H9 (cell line): ENCODE measurements around the gene ANKS1B. TPM values are rescaled to one million over a fixed set of nuclear protein-coding genes. Genes with fewer than 3 reads are reported as not detected.

Experiments used
- DNase-seq: peaks from one replicate; pipeline ENCODE4 v3.0.0-alpha.2; 2017
- H2AFZ ChIP-seq: one replicate; pipeline ENCODE4 v1.6.1; 2013; ENCODE audit warnings: mild to moderate bottlenecking, low read length, control low read depth, moderate library complexity
- H2AK5ac ChIP-seq: 2 replicates; pipeline ENCODE4 v1.6.1; 2013; ENCODE audit warnings: low read length, control low read depth, mixed read lengths; ENCODE audit not compliant: insufficient read length
- H2BK120ac ChIP-seq: one replicate; pipeline ENCODE4 v1.6.1; 2013; ENCODE audit warnings: low read depth, mild to moderate bottlenecking, low read length, control low read depth, inconsistent platforms; ENCODE audit not compliant: poor library complexity, severe bottlenecking
- H2BK12ac ChIP-seq: 2 replicates; pipeline ENCODE4 v1.6.1; 2013; ENCODE audit warnings: low read length, control low read depth, mixed read lengths, low read depth; ENCODE audit not compliant: insufficient read length
- H2BK15ac ChIP-seq: 2 replicates; pipeline ENCODE4 v1.6.1; 2013; ENCODE audit warnings: low read depth, low read length, control low read depth
- H2BK20ac ChIP-seq: one replicate; pipeline ENCODE4 v1.6.1; 2013; ENCODE audit warnings: low read depth, mild to moderate bottlenecking, low read length, control low read depth, inconsistent platforms; ENCODE audit not compliant: poor library complexity, severe bottlenecking
- H2BK5ac ChIP-seq: 2 replicates; pipeline ENCODE4 v1.6.1; 2013; ENCODE audit warnings: low read length, control low read depth, mixed read lengths; ENCODE audit not compliant: insufficient read length
- H3K14ac ChIP-seq: 2 replicates; pipeline ENCODE4 v1.6.1; 2013; ENCODE audit warnings: low read length, control low read depth; ENCODE audit not compliant: insufficient read depth
- H3K18ac ChIP-seq: 2 replicates; pipeline ENCODE4 v1.6.1; 2013; ENCODE audit warnings: low read depth, mild to moderate bottlenecking, mixed read lengths, low read length, control low read depth; ENCODE audit not compliant: insufficient read length
- H3K23ac ChIP-seq: 2 replicates; pipeline ENCODE4 v1.6.1; 2013; ENCODE audit warnings: low read length, control low read depth, mixed read lengths, low read depth; ENCODE audit not compliant: insufficient read length
- H3K23me2 ChIP-seq: 2 replicates; pipeline ENCODE4 v1.6.1; 2013; ENCODE audit warnings: low read depth, mild to moderate bottlenecking, mixed read lengths, low read length, control low read depth; ENCODE audit not compliant: insufficient read length, poor library complexity, severe bottlenecking
- H3K27ac ChIP-seq: 2 replicates; pipeline ENCODE4 v1.5.1; 2013; ENCODE audit warnings: low read length, control low read depth, mixed read lengths, low read depth; ENCODE audit not compliant: insufficient read length
- H3K27me3 ChIP-seq: 2 replicates; pipeline ENCODE4 v1.6.1; 2013; ENCODE audit warnings: low read length, control low read depth, inconsistent platforms; ENCODE audit not compliant: insufficient read depth
- H3K4ac ChIP-seq: 2 replicates; pipeline ENCODE4 v1.6.1; 2013; ENCODE audit warnings: low read depth, mild to moderate bottlenecking, control low read depth, inconsistent platforms, low read length, moderate library complexity
- H3K4me1 ChIP-seq: 2 replicates; pipeline ENCODE4 v1.6.1; 2013; ENCODE audit warnings: low read length, control low read depth, inconsistent platforms; ENCODE audit not compliant: insufficient read depth
- H3K4me2 ChIP-seq: 2 replicates; pipeline ENCODE4 v1.6.1; 2013; ENCODE audit warnings: low read length, control low read depth, mixed read lengths; ENCODE audit not compliant: insufficient read length, insufficient read depth
- H3K56ac ChIP-seq: 2 replicates; pipeline ENCODE4 v1.6.1; 2013; ENCODE audit warnings: low read depth, mild to moderate bottlenecking, mixed read lengths, low read length, control low read depth; ENCODE audit not compliant: insufficient read length
- H3K79me1 ChIP-seq: 2 replicates; pipeline ENCODE4 v1.6.1; 2013; ENCODE audit warnings: low read depth, mild to moderate bottlenecking, moderate library complexity, low read length, control low read depth, inconsistent platforms; ENCODE audit not compliant: insufficient read depth, poor library complexity, severe bottlenecking
- H3K79me2 ChIP-seq: 2 replicates; pipeline ENCODE4 v1.6.1; 2013; ENCODE audit warnings: low read length, control low read depth, inconsistent platforms; ENCODE audit not compliant: insufficient read depth
- H3K9ac ChIP-seq: 2 replicates; pipeline ENCODE4 v1.6.1; 2013; ENCODE audit warnings: low read length, control low read depth, mixed read lengths; ENCODE audit not compliant: insufficient read length; ENCODE audit errors: extremely low read depth
- H3K9me3 ChIP-seq: one replicate; pipeline ENCODE4 v1.6.1; 2013; ENCODE audit warnings: low read depth, low read length, inconsistent platforms; ENCODE audit not compliant: control insufficient read depth
- H3T11ph ChIP-seq: one replicate; pipeline ENCODE4 v1.6.1; 2013; ENCODE audit warnings: mild to moderate bottlenecking, low read length, control low read depth, inconsistent platforms
- H4K20me1 ChIP-seq: one replicate; pipeline ENCODE4 v1.6.1; 2013; ENCODE audit not compliant: control insufficient read depth, insufficient read length, insufficient read depth
- H4K5ac ChIP-seq: 2 replicates; pipeline ENCODE4 v1.6.1; 2013; ENCODE audit warnings: low read depth, mild to moderate bottlenecking, mixed read lengths, low read length, control low read depth; ENCODE audit not compliant: insufficient read length
- H4K8ac ChIP-seq: replicated peaks from 2 replicates; pipeline ENCODE4 v1.6.1; 2013; ENCODE audit warnings: low read length, control low read depth, mixed read lengths, low read depth; ENCODE audit not compliant: insufficient read length
- H4K91ac ChIP-seq: 2 replicates; pipeline ENCODE4 v1.6.1; 2013; ENCODE audit warnings: low read depth, mild to moderate bottlenecking, moderate library complexity, mixed read lengths, low read length, control low read depth; ENCODE audit not compliant: insufficient read length
- H3K27ac Mint-ChIP-seq, 3 experiments: 2 replicates in 2 of 3; 3 replicates in 1 of 3; pipeline ENCODE4 v1.8.0; 2020 to 2021; ENCODE audit warnings: mixed read lengths in 3 of 3, mild to moderate bottlenecking in 1 of 3, moderate library complexity in 1 of 3
- H3K27me3 Mint-ChIP-seq: 2 replicates; pipeline ENCODE4 v1.8.0; 2021; ENCODE audit warnings: low read depth, mild to moderate bottlenecking, moderate library complexity, mixed read lengths
- H3K36me3 Mint-ChIP-seq, 3 experiments: 2 replicates in 2 of 3; 3 replicates in 1 of 3; pipeline ENCODE4 v1.8.0; 2020 to 2021; ENCODE audit warnings: low read depth in 3 of 3, mixed read lengths in 3 of 3; ENCODE audit not compliant: insufficient read depth in 1 of 3
- H3K4me1 Mint-ChIP-seq, 2 experiments: 2 replicates each; pipeline ENCODE4 v1.8.0; 2020; ENCODE audit warnings: mixed read lengths in 2 of 2
- H3K4me3 Mint-ChIP-seq, 2 experiments: 2 replicates in 1 of 2; 3 replicates in 1 of 2; pipeline ENCODE4 v1.8.0; 2020 to 2021; ENCODE audit warnings: mild to moderate bottlenecking in 2 of 2, mixed read lengths in 2 of 2, moderate library complexity in 1 of 2
- H3K9me3 Mint-ChIP-seq, 2 experiments: 2 replicates in 1 of 2; 3 replicates in 1 of 2; pipeline ENCODE4 v1.8.0; 2020; ENCODE audit warnings: mild to moderate bottlenecking in 2 of 2, mixed read lengths in 2 of 2, moderate library complexity in 1 of 2
- CTCF ChIP-seq: fragments of 200-600 bp; sonication (generic); conservative IDR thresholded peaks from 3 replicates; pipeline ENCODE4 v1.8.0; 2021; ENCODE audit warnings: antibody characterized with exemption, mild to moderate bottlenecking
- WGBS: extraction: QIAGEN DNeasy Blood & Tissue Kit; methylation state at CpG from one replicate; pipeline ENCODE4 v1.1.7; 2013; ENCODE audit warnings: missing lambda C conversion rate, low lambda C conversion rate, mixed read lengths; ENCODE audit not compliant: insufficient read length; ENCODE audit errors: extremely low coverage; 5-methylcytosine and 5-hydroxymethylcytosine counted together
- total RNA-seq: library from RNA; stranded (reverse); gene quantifications from 2 replicates; pipeline ENCODE4 v1.2.1, GENCODE V29; 2021

Gene ANKS1B
- total RNA-seq, 1 experiment from 2014 or later = 4.1 TPM

DNA sequence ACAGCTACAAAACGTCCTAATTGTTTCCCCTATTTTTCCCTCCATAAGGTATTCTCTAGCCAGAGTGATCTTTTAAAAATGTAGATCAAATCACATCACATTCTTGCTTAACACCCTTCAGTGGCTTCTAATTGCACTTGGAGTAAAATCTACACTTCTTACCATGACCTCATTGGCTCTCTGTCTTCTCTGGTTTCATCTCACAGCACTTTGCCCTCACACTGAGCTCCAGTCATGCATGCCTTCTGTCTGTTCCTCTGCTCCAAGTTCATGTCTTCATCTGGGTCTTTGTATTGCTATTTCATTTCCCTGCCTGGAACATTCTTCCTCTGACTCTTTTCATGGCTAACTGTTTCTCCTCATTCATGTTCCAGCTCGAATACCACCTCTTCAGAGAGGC is 557.6 kb downstream of the ANKS1B start:
- no peaks in the 10 kb centered on the region for H3K4me1 ChIP-seq
- no peak overlapping the region for H2BK20ac ChIP-seq
- no peak overlapping the region for H2BK15ac ChIP-seq
- no peaks in the 10 kb centered on the region for H3K36me3 Mint-ChIP-seq
- no peaks in the 10 kb centered on the region for H3K9me3 Mint-ChIP-seq
- no peak overlapping the region for H2BK120ac ChIP-seq
- TF ChIP-seq CTCF = no peak
- DNase-seq = no peak
- H3K9ac ChIP-seq = no peak overlapping the region
- H3K27ac Mint-ChIP-seq = no peak overlapping the region
- peaks cover 6 to 7% of the 10 kb centered on the region in 2 experiments for H3K4me1 Mint-ChIP-seq
- H4K91ac ChIP-seq = no peak overlapping the region
- no peak overlapping the region for H2AFZ ChIP-seq
- H3K4ac ChIP-seq = no peak overlapping the region
- no peak overlapping the region for H3K56ac ChIP-seq
- no peaks in the 10 kb centered on the region for H3K27me3 ChIP-seq
- H3K79me2 ChIP-seq = no peaks in the 10 kb centered on the region
- no peak overlapping the region for H2AK5ac ChIP-seq
- no peak overlapping the region for H3K18ac ChIP-seq
- H3K4me2 ChIP-seq = no peak overlapping the region
- no peak overlapping the region for H3K27ac ChIP-seq
- no peak overlapping the region for H3K14ac ChIP-seq
- H3K27me3 Mint-ChIP-seq = no peaks in the 10 kb centered on the region
- no peaks in the 10 kb centered on the region for H4K20me1 ChIP-seq
- H3K23ac ChIP-seq = no peak overlapping the region
- H3K23me2 ChIP-seq = no peaks in the 10 kb centered on the region
- no peaks in the 10 kb centered on the region for H3K79me1 ChIP-seq
- no peaks in the 10 kb centered on the region for H3K9me3 ChIP-seq
- H4K5ac ChIP-seq = no peak overlapping the region
- H3T11ph ChIP-seq = no peak overlapping the region
- H2BK5ac ChIP-seq = no peak overlapping the region
- no peak overlapping the region for H3K4me3 Mint-ChIP-seq
- H2BK12ac ChIP-seq = no peak overlapping the region
- no CpG with 5 or more reads among the region's 2 CpGs for WGBS
- H4K8ac ChIP-seq = no peak overlapping the region
